H1 (cell line): Measurements from ENCODE around the gene SEC14L3.
A peak's percentile ranks its signal among the peaks of the same experiment; 100 is the strongest.

Source experiments
- ASH2L ChIP-seq: fragments of 200-600, 300-600 bp; sonication (generic); IDR thresholded peaks from one replicate; pipeline ENCODE4 v1.7.1; 2017; ENCODE audit warnings: low read length
- MAFK ChIP-seq: IDR thresholded peaks from 2 replicates; pipeline ENCODE4 v1.6.1; 2012; ENCODE audit warnings: low read depth, mild to moderate bottlenecking, improper control_type of control experiment, low read length
- POLR2A ChIP-seq, 2 experiments: IDR thresholded peaks; 1 replicate in 1 of 2; 2 replicates in 1 of 2; pipeline ENCODE4 v1.6.1; 2011; ENCODE audit warnings: low read depth in 2 of 2, low read length in 2 of 2, mild to moderate bottlenecking in 2 of 2; ENCODE audit errors: control extremely low read depth in 1 of 2
- TAF1 ChIP-seq: IDR thresholded peaks from 2 replicates; pipeline ENCODE4 v1.6.1; 2011; ENCODE audit warnings: mild to moderate bottlenecking, low read depth, low read length
- YY1 ChIP-seq: IDR thresholded peaks from 2 replicates; pipeline ENCODE4 v1.6.1; 2011; ENCODE audit warnings: low read depth, mild to moderate bottlenecking, low read length
- TF ChIP-seq, protein P1 (sequence below), 3 experiments: IDR thresholded peaks; 1 replicate in 2 of 3; 2 replicates in 1 of 3; pipeline versions ENCODE4 v1.5.1 to v1.6.1; 2011; ENCODE audit warnings: low read length in 3 of 3, mild to moderate bottlenecking in 3 of 3, inconsistent platforms in 2 of 3, low read depth in 1 of 3, moderate library complexity in 1 of 3; ENCODE audit not compliant: insufficient read depth in 1 of 3; ENCODE audit errors: control extremely low read depth in 1 of 3

DNA sequence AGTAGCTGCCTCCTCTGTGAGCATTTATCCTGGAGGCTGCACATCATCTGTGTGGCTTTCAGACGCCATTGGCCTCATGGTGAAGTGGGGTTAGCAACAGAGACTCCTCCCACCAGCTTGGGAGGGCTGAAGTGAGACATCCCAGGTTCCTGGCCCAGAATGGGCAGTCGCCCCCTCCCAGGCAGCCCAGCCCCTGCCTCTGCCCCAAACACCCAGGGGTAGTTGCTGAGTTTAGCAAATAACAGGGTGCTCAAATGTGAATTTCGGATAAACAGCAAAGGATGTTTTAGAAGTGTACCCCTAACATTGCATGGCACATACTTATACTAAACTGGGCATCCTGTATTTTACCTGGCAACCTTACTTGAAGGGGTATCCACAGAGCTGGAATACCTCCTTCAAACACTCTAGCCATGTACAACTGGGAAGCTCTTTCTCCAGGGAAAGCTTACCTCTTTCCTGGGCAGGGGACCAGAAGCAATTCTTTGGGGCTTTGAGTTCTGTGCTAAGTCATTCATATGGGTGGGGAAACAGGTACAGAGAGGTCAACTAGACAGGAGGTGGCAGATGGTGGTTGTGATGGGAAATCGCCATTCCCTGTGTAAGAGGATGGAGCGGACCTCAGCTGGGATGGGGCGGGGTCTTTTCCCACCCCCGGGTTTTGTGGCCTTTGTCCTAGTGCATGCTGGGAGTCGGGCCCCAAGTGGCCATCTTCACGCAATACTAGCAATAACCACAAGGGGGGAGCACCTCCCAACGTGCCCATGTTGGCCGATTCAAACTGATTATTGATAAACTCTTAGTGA lies 27.0 kb downstream of the SEC14L3 start:
- TF ChIP-seq MAFK (no peak), POLR2A (IDR thresholded peaks at IDR 0.05; ENCODE audit: control extremely low read depth in 1 of 2, low read depth in 2 of 2, low read length in 2 of 2) (no peak; a peak in 1 of 3 replicates), TAF1 (0 out of 2 replicates have a peak, but pooled peaks have one; percentile 28), YY1 (peak; percentile 85), ASH2L (no peak)
- TF ChIP-seq, protein P1, sequence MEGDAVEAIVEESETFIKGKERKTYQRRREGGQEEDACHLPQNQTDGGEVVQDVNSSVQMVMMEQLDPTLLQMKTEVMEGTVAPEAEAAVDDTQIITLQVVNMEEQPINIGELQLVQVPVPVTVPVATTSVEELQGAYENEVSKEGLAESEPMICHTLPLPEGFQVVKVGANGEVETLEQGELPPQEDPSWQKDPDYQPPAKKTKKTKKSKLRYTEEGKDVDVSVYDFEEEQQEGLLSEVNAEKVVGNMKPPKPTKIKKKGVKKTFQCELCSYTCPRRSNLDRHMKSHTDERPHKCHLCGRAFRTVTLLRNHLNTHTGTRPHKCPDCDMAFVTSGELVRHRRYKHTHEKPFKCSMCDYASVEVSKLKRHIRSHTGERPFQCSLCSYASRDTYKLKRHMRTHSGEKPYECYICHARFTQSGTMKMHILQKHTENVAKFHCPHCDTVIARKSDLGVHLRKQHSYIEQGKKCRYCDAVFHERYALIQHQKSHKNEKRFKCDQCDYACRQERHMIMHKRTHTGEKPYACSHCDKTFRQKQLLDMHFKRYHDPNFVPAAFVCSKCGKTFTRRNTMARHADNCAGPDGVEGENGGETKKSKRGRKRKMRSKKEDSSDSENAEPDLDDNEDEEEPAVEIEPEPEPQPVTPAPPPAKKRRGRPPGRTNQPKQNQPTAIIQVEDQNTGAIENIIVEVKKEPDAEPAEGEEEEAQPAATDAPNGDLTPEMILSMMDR (IDR thresholded peaks at IDR 0.05; ENCODE audit: control extremely low read depth in 1 of 3, insufficient read depth in 1 of 3, low read depth in 1 of 3, low read length in 3 of 3), result peak; percentile 79 to 85 (median 82)
